ENCODE measurements around the gene MVB12B.

GRCh38 chr9:126448865-126449577 is 122.4 kb downstream of the MVB12B start:
- no peak for TF ChIP-seq CTCF (IDR thresholded peaks at IDR 0.05 in 4 of 5, conservative IDR thresholded peaks at IDR 0.05 in 1 of 5)
- TF ChIP-seq POLR2A (IDR thresholded peaks at IDR 0.05): no peak
